NK-92 treated with Interleukin-12 subunit alpha and Interleukin-12 subunit beta, amount 100 ng/mL, for 24 hours (cell line): ENCODE data around the gene KLHL20.
"Not testable (repeated sequence)": the region's sequence is repeated elsewhere in the genome, so short reads cannot be mapped to it uniquely, and the experiment has no call there.

Experiments
- DNase-seq: peaks from one replicate; lab custom pipeline; 2025; lab: John Stamatoyannopoulos, UW

Gene KLHL20, protein sequence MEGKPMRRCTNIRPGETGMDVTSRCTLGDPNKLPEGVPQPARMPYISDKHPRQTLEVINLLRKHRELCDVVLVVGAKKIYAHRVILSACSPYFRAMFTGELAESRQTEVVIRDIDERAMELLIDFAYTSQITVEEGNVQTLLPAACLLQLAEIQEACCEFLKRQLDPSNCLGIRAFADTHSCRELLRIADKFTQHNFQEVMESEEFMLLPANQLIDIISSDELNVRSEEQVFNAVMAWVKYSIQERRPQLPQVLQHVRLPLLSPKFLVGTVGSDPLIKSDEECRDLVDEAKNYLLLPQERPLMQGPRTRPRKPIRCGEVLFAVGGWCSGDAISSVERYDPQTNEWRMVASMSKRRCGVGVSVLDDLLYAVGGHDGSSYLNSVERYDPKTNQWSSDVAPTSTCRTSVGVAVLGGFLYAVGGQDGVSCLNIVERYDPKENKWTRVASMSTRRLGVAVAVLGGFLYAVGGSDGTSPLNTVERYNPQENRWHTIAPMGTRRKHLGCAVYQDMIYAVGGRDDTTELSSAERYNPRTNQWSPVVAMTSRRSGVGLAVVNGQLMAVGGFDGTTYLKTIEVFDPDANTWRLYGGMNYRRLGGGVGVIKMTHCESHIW

DNA sequence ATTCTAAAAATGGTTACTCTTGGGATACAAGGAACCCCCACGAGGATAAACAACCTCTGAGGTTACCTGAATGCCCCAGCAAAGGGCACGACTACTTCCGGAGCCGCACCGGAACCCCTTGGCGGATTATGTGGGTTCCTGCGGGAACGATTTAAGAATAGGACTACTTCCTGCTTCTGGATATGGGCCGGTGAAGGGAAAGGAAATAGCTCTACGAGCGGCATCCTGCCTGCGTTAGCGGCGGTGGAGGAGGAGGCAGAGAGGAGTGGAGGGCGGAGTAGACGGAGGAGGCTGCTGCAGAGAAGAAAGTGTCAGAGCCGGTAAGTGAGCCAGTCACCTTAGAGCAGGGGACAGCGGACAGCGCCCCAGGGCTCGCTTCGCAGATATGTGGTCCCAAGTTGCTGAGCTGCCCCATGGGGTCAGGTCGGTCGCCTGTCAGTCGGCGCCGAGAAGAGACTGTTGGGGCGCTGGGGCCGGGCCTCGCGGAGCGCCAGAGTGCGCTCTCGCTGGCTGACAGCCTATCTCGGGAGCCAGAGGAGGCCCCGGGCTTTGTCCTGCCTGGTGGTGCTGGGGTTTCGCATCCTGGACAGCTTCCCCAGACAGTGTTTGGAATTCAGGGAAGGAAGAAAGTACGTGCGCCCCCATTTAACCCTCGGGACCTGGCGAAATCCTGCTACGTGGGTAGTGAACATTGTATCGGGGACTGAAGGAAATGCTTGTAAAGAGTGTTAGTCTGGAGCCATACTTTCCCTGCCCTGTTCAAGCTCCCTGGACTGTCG, at the start of gene KLHL20:
Gene KLHL20, plus strand, starts transcription at position 223 of the 779 bp plus-strand sequence. CDS start 1,063 bp downstream, outside the sequence.
- DNase-seq: peak; percentile 74

DNA sequence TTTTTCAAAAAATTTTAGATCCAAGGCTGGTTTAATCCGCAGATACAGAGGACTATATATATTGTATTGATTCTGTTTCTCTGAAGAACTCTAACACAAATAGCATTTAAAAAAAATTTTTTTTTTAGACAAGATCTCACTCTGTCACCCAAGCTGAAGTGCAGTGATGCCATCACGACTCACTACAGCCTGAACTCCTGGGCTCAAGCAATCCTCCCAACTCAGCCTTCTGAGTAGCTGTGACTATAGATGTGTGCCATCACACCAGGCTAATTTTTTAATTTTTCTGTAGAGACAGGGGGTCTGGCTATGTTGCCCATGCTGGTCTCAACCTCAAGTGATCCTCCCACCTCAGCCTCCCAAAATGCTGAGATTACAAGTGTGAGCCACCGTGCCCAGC, 48.1 kb upstream of the KLHL20 start:
- DNase-seq: no peak

DNA sequence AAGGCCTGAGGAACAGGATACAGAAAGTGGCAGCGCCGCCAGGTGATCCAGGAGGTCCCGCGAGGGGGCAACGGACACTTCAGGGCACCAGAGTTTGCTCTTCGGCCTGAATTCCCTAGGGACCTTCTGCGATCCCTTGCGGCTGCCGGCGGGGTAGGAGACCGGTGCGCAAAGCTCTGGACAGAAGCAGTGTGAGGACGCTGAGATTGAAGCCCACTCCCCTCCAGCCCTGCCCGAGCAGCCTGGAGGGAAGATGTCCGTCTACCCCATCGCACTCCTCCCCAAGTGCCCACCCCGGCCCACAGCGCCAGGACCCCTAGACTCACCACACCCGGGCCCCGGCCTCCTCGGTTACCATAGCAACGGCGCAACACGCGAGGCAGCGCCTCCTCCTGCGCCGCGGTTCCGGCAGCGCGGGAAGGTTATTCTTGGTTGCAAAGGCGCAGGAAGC, 45.3 kb upstream of the KLHL20 start, which contains the start of gene ANKRD45:
Gene ANKRD45, minus strand, starts transcription at position 361 of the 451 bp plus-strand sequence. CDS start 10,433 bp downstream, outside the sequence.
- DNase-seq: no peak

DNA sequence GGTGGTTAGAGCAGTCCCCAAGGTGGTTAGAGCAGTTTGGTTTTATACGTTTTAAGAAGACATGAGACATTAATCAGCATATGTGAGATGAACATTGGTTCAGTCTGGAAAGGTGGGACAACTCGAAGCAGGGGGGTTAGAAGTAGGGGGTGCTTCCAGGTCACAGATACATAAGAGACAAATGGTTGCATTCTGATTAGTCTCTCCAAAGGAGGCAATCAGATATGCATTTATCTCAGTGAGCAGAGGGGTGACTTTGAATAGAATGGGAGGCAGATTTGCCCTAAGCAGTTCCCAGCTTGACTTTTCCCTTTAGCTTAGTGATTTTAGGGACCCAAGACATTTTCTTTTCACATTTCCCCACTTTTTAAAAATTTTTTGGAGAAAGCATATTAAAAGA, 40.3 kb upstream of the KLHL20 start:
- not testable (repeated sequence) for DNase-seq

DNA sequence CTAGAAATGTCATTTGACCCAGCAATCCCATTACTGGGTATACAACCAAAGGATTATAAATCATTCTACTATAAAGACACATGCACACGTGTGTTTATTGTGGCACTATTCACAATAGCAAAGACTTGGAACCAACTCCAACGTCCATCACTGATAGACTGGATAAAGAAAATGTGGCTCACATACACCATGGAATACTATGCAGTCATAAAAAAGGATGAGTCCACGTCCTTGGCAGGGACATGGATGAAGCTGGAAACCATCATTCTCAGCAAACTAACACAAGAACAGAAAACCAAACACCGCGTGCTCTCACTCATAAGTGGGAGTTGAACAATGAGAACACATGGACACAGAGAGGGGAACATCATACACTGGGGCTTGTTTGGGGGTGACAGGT, 34.6 kb upstream of the KLHL20 start:
- DNase-seq: not testable (repeated sequence)

DNA sequence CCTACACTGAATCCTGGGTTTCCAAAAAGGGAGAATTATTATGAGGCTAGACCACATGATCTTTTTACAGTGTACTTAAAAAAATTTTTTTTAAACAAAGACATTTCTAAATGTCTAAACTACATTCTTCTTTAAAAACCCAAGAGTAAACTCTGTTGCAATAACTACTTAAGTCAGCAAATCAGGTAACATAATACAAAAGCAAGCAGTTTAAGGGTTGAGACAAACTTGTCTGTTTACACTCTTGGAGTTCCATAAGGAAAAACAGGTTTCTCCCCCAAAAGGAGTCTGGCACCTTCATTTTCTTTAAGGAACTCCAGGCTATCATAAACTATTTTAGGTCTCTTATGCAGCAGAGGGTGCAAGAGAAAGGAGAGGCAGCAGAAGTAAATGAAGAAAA, 32.6 kb upstream of the KLHL20 start:
- no peak for DNase-seq

DNA sequence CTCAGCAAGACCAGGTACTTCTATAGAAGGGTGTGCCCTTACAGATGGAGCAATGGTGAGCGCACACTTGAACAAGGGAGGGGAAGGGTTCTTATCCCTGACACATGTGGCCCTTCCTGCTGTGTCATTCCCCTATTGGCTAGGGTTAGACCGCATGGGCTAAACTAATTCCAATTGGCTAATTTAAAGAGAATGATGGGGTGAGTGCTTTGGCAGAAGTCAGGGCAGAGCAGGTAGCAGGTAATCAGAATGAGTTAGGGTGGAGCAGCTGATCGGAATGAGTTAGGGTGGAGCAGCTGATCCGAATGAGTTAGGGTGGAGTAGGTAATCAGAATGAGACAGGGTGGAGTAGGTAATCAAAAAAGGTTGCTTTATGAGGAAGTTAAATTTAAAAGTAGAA, 30.9 kb upstream of the KLHL20 start:
- not testable (repeated sequence) for DNase-seq

DNA sequence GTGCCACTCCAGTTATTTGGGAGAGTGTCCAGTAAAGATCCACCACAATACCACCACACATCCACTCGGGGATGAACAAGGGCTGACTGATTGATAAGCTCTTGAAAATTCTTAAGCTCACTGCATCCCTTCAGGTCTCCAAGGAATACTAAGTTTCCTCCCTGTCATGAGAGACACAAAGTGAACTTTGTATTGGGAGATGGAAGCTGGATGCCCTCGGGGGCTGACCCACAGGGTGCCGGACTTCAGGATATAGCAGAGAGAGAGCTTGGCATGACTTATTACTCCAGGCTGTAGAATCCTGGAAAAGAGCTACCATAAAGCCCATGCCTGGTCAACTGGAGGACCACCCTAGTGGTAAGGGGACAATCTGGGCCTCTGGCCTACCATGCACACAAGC, 29.7 kb upstream of the KLHL20 start:
- not testable (repeated sequence) for DNase-seq

DNA sequence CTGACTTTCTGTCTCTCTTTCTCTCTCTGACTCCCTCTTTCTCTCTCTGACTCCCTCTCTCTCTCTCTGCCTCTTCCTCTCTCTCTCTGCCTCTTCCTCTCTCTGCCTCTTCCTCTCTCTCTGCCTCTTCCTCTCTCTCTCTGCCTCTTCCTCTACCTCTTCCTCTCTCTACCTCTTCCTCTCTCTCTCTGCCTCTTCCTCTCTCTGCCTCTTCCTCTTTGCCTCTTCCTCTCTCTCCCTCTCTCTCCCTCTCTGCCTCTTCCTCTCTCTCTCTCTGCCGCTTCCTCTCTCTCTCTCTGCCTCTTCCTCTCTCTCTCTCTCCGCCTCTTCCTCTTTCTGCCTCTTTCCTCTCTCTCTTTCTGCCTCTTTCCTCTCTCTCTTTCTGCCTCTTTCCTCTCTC, 26.5 kb upstream of the KLHL20 start:
- DNase-seq: no peak

DNA sequence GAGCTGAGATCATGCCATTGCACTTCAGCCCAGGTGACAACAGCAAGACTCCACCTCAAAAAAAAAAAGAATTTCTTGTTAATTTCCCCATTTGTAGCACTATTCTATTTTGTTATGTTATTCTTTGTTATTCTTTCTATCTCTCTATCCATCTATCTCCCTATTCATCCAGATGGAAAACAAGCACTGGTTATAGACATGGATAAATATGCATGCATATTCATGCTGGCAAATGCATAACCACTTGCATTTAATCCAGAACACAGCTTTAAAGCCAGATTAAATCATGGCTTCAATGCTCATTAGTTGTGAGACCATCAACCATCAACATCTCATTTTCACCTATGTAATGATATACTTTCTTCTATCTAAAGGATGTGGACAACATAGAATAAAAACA, 21.5 kb upstream of the KLHL20 start:
- no peak for DNase-seq

DNA sequence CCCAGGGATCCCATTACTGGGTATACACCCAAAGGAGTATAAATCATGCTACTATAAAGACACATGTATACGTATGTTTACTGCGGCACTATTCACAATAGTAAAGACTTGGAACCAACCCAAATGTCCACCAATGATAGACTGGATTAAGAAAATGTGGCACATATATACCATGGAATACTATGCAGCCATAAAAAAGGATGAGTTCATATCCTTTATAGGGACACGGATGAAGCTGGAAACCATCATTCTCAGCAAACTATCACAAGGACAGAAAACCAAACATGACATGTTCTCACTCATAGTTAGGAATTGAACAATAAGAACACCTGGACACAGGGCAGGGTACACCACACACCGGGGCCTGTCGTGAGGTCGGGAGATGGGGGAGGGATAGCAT, 13.5 kb upstream of the KLHL20 start:
- not testable (repeated sequence) for DNase-seq

DNA sequence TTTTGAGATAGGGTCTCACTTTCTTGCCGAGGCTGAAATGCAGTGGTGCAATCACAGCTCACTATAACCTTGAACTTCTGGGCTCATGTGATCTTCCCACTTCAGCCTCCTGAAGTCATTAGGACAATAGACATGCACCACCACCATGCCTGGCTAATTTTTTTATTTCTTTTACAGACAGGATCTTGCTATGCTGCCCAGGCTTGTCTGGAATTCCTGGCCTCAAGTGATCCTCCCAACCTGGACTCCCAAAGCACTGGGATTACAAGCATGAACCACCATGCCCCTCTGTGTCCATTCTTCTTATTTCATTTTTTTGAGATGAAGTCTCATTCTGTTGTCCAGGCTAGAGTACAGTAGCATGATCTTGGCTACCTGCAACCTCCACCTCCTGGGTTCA, 12.0 kb upstream of the KLHL20 start:
- DNase-seq: no peak

DNA sequence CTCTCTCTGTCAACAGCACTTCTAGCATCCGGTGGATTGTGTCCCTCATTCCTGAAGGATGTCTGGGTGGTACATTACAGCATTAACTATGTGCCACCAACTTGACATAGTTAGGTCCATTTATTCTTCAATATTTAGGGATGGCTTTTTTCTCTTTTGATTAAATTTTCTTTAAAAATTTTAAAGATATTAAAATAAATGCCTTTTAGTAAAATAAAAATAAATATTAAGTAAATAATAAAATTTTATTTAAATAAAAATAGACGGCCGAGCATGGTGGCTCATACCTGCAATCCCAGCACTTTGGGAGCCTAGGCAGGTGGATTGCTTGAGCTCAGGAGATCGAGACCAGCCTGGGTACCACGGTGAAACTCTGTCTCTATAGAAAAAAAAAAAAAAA, 9.7 kb upstream of the KLHL20 start:
- no peak for DNase-seq

DNA sequence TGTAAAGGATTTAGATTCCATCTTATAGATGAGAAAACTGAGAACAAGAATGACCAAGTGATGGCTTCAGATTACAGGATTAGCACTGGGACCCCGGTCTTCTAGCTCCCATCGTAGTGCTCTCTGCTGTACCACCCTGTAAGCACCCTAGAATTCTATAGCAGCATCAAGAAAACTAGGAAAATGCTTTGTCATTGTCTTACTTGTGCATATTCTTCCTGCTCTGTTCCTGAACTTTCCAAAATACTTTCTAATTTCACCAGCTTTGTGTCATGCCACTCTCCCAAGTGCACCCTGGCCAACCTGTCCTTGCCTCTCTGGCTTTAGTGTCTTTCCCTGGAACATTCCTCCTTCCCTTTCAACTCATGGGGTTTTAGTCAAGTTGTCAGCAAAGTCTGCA, 6.0 kb upstream of the KLHL20 start:
- no peak for DNase-seq

DNA sequence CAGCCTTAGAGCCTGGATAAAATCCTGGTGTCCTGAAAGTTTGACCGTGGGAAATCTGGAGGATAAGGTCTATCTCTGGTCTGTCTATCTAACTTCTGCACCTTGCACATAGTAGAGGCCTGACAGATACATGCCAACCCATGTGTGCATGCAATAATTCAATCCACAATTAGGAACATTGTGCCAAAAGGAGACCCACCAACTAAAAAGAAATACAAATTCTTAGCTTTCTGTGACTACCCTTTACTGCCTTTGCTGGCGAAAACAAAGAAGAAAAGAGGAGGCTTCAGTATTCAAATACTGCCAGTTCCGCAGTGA, 381 bp upstream of the KLHL20 start:
- DNase-seq: no peak

DNA sequence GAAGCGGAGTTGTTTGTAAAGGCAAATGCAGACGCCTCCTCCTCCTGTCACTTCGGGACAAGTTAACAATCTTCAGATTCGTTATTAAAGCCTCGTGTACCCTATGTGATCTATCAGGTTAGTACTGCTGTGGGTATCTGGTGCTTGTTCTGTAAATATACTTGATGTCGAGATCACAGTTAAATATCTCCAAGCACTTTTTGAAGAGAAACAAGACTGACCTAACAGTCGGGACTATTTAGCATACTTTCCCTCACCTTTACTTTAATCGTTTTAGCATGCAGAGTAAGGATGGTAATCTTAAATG, 710 bp downstream of the KLHL20 start:
- DNase-seq: no peak

DNA sequence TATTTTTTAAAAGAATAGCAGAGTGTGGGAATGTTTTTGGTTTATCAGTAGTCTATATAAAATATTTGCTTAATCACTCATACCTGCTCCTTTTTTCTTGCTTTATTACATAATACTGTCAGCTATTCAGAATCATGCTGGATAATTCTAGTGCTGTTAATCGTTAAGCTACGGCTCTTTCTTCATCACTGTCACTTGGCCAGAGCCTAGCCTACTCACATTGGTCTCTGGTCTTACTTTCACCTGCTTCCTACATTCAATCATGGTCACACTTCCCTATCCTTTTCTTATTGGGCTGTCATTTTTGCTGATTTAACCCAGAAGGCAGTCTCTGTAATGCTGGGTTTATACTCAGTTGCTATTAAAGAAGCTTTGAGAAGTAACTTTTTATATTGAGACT, 2.5 kb downstream of the KLHL20 start:
- no peak for DNase-seq

DNA sequence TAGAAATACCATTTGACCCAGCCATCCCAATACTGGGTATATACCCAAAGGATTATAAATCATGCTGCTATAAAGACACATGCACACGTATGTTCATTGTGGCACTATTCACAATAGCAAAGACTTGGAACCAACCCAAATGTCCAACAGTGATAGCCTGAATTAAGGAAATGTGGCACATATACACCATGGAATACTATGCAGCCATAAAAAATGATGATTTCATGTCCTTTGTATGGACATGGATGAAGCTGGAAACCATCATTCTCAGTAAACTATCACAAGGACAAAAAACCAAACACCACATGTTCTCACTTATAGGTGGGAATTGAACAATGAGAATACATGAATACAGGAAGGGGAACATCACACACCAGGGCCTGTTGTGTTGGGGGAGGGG, 16.6 kb downstream of the KLHL20 start:
- DNase-seq: not testable (repeated sequence)

DNA sequence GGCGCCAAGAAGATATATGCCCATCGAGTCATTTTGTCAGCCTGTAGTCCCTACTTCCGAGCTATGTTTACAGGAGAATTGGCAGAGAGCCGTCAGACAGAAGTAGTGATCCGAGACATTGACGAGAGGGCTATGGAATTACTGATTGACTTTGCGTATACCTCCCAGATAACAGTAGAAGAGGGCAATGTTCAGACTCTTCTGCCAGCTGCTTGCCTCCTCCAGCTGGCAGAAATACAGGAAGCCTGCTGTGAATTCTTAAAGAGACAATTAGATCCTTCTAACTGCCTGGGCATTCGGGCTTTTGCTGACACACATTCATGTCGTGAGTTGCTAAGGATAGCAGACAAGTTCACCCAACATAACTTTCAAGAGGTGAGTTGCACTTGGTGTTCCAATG, 19.1 kb downstream of the KLHL20 start:
- DNase-seq: no peak

DNA sequence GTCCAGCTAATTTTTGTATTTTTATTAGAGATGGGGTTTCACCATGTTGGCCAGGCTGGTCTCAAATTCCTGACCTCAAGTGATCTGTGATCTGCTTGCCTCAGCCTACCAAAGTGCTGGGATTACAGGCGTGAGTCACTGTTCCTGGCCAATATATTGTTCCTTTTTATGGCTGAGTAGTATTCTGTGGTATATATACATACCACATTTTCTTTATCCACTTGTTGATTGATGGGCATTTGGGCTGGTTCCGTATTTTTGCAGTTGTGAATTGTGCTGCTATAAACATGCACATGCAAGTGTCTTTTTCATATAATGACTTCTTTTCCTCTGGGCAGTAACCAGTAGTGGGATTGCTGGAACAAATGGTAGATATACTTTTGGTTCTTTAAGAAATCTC, 21.3 kb downstream of the KLHL20 start:
- not testable (repeated sequence) for DNase-seq

DNA sequence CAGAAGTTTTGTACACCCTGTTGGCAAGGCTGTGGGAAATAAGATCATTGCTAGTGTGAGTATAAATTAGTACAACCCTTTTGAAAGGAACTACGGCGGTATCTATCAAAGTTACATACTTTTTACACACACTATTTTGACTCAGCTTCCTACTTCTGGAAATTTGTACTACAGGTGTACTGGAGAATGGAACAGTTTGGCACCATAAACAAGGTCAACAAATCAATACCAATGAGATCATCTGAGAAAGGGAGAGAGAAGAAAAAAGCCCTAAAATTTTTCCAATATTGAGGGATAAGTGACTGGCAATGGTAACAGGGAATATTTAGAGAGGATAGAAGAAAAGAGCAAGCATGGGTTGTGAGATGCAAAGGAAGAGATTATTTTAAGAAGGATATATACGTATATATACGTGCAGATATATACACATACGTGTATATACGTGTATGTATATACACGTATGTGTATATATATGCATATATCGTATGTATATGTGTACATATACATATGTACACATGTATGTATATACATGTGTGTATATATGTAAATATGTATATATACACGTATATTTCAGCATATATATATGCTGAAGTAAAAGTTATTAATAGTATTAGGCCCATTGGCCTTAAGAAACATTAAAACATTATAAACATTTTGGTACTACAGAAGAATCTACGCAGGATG, 27.6 kb downstream of the KLHL20 start:
- DNase-seq: no peak

DNA sequence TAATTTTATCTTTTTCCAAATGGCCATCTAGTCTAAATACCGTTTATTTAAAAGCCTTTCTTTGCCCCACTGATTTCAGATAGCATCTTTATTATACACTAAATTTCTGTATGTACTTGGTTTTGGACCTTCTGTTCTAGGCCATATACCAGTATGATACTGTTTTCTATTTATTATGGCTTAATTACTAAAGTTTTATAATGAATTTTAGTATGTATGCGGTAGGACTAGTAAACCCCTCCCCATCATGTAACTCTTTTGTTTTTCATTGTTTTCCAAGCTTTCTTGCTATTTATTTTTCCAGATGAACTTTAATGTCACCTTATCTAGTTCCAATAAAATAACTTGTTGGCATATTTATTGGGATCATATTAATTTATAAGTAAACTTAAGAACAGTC, 29.9 kb downstream of the KLHL20 start:
- DNase-seq: no peak
